ENCODE results near the gene CEACAM16. TPM values are rescaled to one million over a fixed set of nuclear protein-coding genes. Genes with fewer than 3 reads are reported as not detected.

CEACAM16 gene
- total RNA-seq, 1 donor from 2014 or later: not detected

DNA sequence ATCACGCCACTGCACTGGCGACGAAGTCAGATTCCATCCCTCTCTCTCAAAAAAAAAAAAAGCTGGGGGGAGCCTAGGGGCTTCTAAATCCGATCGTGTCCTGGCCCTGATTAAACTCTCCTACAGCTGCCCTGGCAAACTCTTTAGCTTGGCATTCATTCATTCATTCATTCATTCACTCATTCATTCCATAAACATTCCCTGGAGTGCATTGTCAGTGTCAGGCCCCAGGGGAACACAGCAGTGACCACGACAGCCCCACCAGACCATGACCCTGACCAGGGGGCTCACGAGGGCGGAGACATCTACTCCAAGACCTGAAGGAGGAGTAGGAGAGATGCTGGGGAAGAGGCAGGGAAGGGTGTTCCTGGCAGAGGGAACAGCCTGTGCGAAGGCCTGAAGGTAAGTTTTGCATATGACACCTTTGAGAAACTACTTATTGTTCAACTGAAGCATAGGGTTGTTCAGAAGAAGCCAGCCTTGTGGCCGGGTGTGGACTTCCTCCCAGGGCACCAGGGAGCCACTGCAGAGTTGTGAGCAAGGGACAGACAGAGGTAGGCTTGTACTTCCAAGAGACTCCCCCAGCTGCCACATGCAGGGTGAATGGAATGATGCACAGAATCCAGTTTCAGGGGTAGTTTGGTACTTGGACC, 24.5 kb downstream of the CEACAM16 start:
- no peak for DNase-seq (ENCODE audit: extremely low read depth, low read depth, low spot score)

DNA sequence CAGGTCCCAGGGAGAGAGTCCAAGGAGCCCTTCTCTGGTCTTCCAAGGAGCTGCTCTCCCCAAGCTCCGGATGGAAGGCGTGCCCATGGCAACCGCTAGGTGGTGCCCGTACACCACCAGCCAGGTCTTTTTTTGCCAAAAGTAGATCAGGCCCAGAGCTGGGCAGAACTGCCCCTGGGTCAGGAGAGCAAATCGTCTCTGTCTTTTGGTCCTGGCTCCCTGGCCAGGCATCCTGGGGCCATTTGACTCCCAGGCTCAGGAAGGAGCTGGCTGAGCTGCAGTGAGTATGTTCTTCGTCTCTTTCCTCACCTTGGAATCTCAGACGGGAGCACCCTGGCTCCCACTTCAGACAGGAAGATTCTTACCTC, 25.0 kb downstream of the CEACAM16 start:
- no peak for DNase-seq (ENCODE audit: extremely low read depth, low read depth, low spot score)

DNA sequence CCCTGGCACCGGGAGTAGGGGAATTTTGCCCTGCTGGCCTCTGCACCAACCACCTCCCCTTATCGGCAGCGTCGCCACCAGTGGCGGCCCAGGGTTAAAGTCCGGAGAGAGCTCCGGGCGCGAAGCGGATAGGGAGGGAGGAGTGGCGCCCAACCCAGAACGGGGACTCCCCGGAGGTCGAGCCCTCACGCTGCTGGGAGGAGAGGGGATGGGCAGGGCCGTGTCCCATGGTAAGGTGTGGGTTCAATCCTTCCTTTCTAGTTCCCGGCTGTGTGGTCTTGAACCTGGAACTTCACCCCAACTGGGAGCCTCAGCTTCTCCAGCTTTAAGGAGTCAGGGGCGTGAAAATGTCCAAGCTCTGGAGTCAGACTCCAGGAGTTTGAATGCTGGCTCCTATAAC, 26.3 kb downstream of the CEACAM16 start:
- DNase-seq (ENCODE audit: extremely low read depth, low read depth, low spot score): no peak

DNA sequence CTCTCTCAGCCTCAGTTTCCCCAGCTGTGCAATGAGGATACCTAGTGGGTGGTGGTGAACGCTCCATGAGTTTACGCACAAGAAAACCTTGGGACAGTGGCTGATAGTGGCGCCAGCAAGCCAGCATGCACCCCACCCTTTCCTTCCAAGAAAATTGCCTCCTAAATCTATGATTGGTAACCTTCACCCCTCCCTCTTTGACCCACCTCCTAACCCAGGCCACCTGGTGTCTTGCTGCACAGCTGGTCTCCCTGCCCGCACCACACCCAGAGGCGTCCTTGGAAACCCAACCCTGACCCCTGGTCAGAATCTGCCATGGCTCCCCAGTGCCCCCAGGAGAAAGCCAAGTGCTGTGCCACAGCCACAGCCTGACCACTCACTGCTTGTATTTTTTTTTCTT, 26.7 kb downstream of the CEACAM16 start:
- no peak for DNase-seq (ENCODE audit: extremely low read depth, low read depth, low spot score)

DNA sequence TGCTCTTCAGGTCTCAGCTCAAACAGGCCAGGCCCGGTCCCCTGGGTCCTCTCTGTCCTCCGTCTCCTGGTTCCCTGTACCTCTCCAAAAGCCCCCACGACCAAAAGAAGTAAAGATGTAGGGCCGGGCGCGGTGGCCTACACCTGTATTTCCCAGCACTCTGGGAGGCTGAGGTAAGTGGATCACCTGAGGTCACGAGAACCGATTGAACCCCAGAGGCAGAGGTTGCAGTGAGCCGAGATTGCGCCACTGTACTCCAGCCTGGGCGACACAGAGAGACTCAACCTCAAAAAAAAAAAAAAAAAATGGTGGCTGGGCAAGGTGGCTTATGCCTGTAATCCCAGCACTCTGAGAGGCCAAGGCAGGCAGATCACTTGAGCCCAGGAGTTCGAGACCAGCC, 27.5 kb downstream of the CEACAM16 start:
- no peak for DNase-seq (ENCODE audit: extremely low read depth, low read depth, low spot score)

- no peak for DNase-seq (ENCODE audit: extremely low read depth, low read depth, low spot score)
Measured at GRCh38 chr19:44728178-44728577, 29.2 kb downstream of the CEACAM16 start.

DNA sequence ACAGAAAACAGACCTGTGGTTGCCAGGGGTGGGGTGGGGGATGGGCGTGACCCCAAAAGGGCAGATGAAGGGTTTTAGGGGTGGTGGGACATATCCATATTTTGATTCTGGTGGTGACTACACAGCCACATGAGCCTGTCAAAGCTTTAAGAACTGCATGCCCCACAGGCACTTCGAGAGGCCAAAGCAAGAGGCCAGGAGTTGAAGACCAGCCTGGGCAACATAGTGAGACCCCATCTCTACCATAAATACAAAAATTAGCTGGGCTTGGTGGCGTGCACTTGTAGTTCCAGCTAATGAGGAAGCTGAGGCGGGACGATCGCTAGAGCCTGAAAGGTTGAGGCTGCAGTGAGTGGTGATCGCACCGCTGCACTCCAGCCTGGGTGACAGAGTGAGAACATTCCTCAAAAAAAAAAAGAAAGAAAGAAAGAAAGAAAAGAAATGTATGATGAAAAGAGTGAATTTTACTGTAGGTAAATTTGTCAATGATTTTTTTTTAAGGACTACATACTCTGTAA, 30.6 kb downstream of the CEACAM16 start:
- no peak for DNase-seq (ENCODE audit: extremely low read depth, low read depth, low spot score)

- DNase-seq (ENCODE audit: extremely low read depth, low read depth, low spot score): no peak
Measured at GRCh38 chr19:44731081-44731480, 32.1 kb downstream of the CEACAM16 start.

- no peak for DNase-seq (ENCODE audit: extremely low read depth, low read depth, low spot score)
Measured at GRCh38 chr19:44731622-44732021, 32.7 kb downstream of the CEACAM16 start.

DNA sequence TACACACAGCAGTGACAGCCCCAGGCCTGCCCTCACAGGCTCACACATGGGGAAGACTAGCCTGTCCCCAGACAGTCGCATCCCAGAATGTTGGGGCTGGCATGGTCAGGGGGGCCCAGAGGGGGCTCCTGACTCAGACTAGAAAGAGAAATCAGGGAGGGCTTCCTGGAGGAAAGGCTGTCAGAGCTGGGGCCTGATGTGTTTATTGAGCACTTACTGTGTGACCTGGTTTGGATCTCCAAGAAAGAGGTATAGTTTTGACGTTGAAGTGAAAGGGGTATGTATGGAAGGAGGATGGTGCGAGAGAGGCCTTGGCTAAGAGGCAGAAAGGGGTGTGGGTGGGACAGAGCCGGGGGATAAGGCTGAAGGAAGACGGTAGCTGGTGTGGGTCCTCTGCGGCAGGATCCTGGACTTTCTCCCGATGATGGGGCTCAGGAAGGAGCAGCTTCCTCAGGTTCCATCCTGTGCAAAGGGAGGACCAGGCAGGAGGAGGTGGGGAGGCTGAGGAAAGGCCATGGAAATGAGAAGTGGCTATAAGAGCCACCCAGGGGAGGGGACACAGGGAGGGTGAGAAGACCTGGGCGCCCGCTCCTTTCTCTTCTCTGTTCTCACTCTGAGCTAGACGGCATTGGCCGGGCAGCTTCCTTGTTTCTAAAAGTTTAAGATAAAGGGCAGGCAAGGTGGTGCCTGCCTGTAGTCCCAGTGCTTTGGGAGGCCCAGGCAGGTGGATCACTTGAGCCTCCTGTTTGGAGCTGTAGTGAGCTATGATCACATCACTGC, 33.5 kb downstream of the CEACAM16 start:
- no peak for DNase-seq (ENCODE audit: extremely low read depth, low read depth, low spot score)

DNA sequence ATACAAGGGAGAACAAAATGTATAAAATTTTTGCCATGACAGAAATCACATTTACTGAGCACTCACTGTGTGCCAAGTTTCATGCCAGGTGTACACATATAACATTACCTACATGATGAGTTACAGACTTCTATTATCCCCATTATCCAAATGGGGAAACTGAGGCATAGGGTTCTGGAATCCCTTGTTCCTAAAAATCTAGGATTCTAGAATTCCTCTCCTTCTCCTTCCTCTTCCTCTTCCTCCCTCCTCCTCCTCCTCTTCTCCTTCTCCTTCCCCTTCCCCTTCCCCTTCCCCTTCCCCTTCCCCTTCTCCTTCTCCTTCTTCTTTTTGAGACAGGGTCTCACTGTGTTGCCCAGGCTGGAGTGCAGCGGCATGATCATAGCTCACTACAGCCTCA, 35.4 kb downstream of the CEACAM16 start:
- no peak for DNase-seq (ENCODE audit: extremely low read depth, low read depth, low spot score)

GRCh38 chr19:44735011-44735410, 36.1 kb downstream of the CEACAM16 start:
- no peak for DNase-seq (ENCODE audit: extremely low read depth, low read depth, low spot score)

DNA sequence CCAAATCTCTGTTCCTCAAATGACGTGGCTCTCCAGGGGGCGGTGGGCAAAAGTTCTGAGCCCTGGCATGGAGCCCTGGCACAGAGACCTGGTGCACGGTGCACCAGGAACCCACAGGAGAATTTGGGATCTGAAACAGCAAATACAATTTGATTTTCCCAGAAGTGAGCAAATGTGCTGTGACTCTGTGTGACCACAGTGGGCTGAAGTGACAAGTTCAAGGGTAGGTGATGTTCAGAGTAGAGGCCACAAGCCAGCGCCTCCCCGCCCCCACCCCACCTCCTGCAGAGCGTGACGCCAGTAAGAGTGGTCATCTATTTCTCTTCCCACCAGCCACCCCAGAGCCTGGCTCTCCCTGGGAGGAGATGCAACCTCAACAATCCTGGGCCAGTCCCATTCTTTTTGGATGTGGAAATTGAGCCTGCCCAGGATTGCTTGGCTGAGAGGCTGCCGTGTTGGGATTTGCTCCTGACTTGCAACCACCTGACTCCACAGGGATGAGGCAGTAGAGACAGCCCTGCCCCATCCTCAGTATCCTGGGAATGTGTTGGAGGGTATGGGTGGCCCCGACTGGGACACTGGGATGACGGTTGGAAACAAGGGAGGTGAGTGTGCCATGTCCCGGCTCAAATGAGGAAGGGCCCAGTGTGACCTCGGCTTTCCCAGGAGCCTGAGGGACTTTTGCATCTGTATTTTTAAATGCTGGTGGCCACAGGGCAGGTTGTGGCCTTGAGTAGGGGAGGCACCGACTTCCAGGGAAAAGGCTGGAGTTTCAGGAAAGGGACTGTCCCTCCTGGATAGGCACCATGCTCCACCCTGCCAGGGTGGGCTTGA, 38.5 kb downstream of the CEACAM16 start:
- no peak for DNase-seq (ENCODE audit: extremely low read depth, low read depth, low spot score)

- DNase-seq (ENCODE audit: extremely low read depth, low read depth, low spot score): no peak
Measured at GRCh38 chr19:44738136-44738535, 39.2 kb downstream of the CEACAM16 start.

DNA sequence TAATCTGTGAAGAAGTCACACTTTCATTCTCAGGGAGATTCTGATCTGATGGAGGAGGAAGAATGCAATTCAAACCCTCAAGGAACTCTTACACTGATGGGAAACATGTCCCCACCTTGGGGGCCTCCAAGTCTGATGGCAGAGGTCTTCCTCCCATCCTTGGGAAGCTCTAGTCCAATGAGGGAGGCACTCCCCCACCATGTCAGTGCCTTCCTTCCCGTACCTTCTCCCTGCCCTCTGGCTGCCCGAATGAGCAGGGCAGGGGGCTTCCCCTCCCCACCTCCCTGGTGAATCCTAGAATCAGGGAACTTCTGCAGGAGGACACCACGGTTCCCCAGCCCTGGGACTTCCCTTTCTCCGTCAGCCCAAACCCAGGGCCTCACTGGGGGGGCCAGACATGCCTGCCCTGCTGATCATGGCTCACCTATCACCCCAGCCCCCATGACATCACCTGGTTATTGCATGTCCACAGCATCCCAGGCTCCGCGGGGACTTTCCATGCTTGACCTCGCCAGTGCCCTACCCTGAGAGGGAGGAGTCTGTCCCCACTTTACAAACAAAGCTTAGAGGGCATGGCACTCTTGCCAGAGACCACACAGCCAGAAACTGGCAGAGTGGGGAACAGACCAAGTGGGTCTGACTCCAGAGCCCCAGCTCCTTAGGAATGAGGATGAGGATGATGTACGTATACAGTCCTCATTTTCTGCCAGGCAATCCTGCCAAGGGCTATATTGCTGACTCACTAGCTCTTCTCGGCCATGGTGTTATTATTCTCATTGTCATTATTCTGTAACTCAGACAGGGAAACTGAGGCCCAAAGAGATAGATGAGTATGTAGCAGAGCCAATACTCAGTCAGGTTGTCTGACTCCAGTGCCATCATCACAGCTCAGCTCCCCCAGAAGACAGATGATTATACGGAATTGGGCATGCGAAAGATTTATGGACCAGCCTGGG, 39.9 kb downstream of the CEACAM16 start:
- DNase-seq (ENCODE audit: extremely low read depth, low read depth, low spot score): no peak

GRCh38 chr19:44740351-44740824, 41.4 kb downstream of the CEACAM16 start:
- DNase-seq (ENCODE audit: extremely low read depth, low read depth, low spot score): no peak

GRCh38 chr19:44741258-44741731, 42.3 kb downstream of the CEACAM16 start:
- DNase-seq (ENCODE audit: extremely low read depth, low read depth, low spot score): no peak

GRCh38 chr19:44741841-44742329, 42.9 kb downstream of the CEACAM16 start:
- DNase-seq (ENCODE audit: extremely low read depth, low read depth, low spot score): peak; percentile 91

DNA sequence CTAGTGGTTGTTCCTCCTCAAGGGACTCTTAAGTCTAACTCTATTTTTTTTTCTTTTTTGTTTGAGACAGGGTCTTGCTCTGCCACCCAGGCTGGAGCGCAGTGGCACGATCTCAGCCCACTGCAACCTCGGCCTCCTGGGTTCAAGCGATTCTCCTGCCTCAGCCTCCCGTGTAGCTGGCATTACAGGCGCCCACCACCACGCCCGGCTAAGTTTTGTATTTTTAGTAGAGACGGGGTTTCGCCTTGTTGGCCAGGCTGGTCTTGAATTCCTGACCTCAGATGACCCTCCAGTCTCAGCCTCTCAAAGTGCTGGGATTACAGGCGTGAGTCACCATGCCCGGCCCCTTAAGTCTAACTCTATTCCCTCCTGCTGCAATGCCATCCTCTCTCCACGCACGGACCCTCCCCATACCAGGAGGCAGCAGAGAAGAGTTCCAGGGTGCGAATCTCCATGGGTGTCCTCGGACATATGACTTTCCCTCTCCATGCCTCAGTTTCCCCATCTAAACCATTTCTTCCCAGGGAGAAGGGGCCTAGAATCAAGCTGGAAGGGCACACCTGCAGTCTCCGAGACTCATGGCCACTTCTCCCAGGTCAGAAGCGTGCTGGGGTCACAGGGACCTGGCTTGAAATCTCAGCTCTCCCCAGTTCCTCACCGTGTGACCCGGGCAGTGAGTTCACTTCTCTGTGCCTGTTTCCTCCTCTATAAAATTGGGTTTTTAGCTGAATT, 43.5 kb downstream of the CEACAM16 start:
- no peak for DNase-seq (ENCODE audit: extremely low read depth, low read depth, low spot score)

All from glomerular endothelial cell (primary cell).